Lower leg skin (tissue), 4 donors: Measurements from ENCODE around the gene CAPN10. TPM values are rescaled to one million over a fixed set of nuclear protein-coding genes. Genes with fewer than 3 reads are reported as not detected.

ENCODE experiments used
- DNase-seq, 2 donors: peaks; one replicate each; pipeline ENCODE4 v3.0.0-alpha.2; 2019; ENCODE audit warnings: low spot score in 2 of 2
- H3K4me3 ChIP-seq: fragments of 200-600 bp; sonication (generic); 2 replicates; pipeline ENCODE4 v1.5.1; 2017; ENCODE audit warnings: mild to moderate bottlenecking, low read depth; ENCODE audit not compliant: poor library complexity, severe bottlenecking
- CTCF ChIP-seq, 3 donors: fragments of 450-650 bp; IDR thresholded peaks; one replicate each; pipeline ENCODE4 v1.5.1; 2016; ENCODE audit warnings: antibody characterized with exemption in 3 of 3, mild to moderate bottlenecking in 3 of 3, moderate library complexity in 2 of 3
- POLR2A ChIP-seq, 2 donors: fragments of 450-650 bp; IDR thresholded peaks; one replicate each; pipeline ENCODE4 v1.6.1; 2016 to 2017; ENCODE audit warnings: antibody characterized with exemption in 2 of 2, mild to moderate bottlenecking in 1 of 2, moderate library complexity in 1 of 2
- WGBS, 2 donors: methylation state at CpG; one replicate each; pipeline ENCODE4 v1.1.5; 2018; 5-methylcytosine and 5-hydroxymethylcytosine counted together
- intact Hi-C: fragments of 100-400 bp; cut with DNase I; formaldehyde crosslinking; loops from one replicate; pipeline ENCODE4 v1.15.0; 2023; ENCODE audit warnings: low total_unique reads
- total RNA-seq, 4 donors: library from RNA; depleted of rRNA; stranded (reverse); fragments of >200 nt; gene quantifications; one replicate each; pipeline ENCODE4 v1.1.0, GENCODE V29; 2016

CAPN10 gene
- total RNA-seq, 4 donors from 2014 or later = 25.6 to 38.0 (median 28.4) TPM

- DNase-seq = peak in 1 of 2 donors; percentile 58
- 87 to 98% methylated on average over 5 to 14 of the region's 22 CpGs for WGBS, 2 donors
- intact Hi-C loops = no loop called here
Observed at GRCh38 chr2:240597419-240598181, 11.1 kb downstream of the CAPN10 start.

GRCh38 chr2:240598311-240598911 lies 11.9 kb downstream of the CAPN10 start:
- intact Hi-C loops = no loop called here
- WGBS, 2 donors = 95 to 96% methylated on average over 13 to 15 of the region's 17 CpGs
- no peak for TF ChIP-seq CTCF (IDR thresholded peaks at IDR 0.05)
- TF ChIP-seq POLR2A (IDR thresholded peaks at IDR 0.05) = no peak
- no peak overlapping the region for H3K4me3 ChIP-seq
- DNase-seq = peak in 1 of 2 donors; percentile 85

More at GRCh38 chr2:240597419-240598181, 11.1 kb downstream of the CAPN10 start:
- H3K4me3 ChIP-seq = no peak overlapping the region
- TF ChIP-seq CTCF (IDR thresholded peaks at IDR 0.05) (no peak), POLR2A (IDR thresholded peaks at IDR 0.05) (no peak)

- intact Hi-C loops = no loop called here
- no peak overlapping the region for H3K4me3 ChIP-seq
- no peak for TF ChIP-seq CTCF (IDR thresholded peaks at IDR 0.05)
- no peak for TF ChIP-seq POLR2A (IDR thresholded peaks at IDR 0.05)
- peak in 1 of 2 donors; percentile 58 for DNase-seq
- 90 to 93% methylated on average over 11 of the region's 11 CpGs for WGBS, 2 donors
Observed at GRCh38 chr2:240599141-240599583, 12.6 kb downstream of the CAPN10 start.

- DNase-seq = peak in 1 of 2 donors; percentile 82
- intact Hi-C loops = no loop called here
- no peak for TF ChIP-seq CTCF (IDR thresholded peaks at IDR 0.05)
- TF ChIP-seq POLR2A (IDR thresholded peaks at IDR 0.05) = no peak
- 91% methylated on average over 16 of the region's 16 CpGs for WGBS, 2 donors
- no peak overlapping the region for H3K4me3 ChIP-seq
Observed at GRCh38 chr2:240600451-240600961, 14.0 kb downstream of the CAPN10 start.

- intact Hi-C loops = no loop called here
- DNase-seq = peak in 1 of 2 donors; percentile 53
- TF ChIP-seq POLR2A (IDR thresholded peaks at IDR 0.05) = no peak
- no peak for TF ChIP-seq CTCF (IDR thresholded peaks at IDR 0.05)
- WGBS, 2 donors = 89 to 91% methylated on average over 15 to 20 of the region's 20 CpGs
- no peak overlapping the region for H3K4me3 ChIP-seq
Observed at GRCh38 chr2:240601061-240601830, 14.7 kb downstream of the CAPN10 start.
